HG02763 (cell line): ENCODE data around the gene RNF111.

Experiments used
- ATAC-seq: cut with Tn5 transposase; IDR thresholded peaks from one replicate; pipeline ENCODE4 v1.9.1; 2021; ENCODE audit warnings: mild to moderate bottlenecking, moderate library complexity; ENCODE audit not compliant: unreplicated experiment

RNF111 gene

GRCh38 chr15:58987491-58988005, at the start of gene RNF111:
RNF111 (plus strand) TSS chr15:58987663; CDS start chr15:59030823, 43,160 bp downstream.
- ATAC-seq = peak; percentile 75

- ATAC-seq = no peak
These were observed 40.3 kb upstream of the RNF111 start for GRCh38 chr15:58947179-58947578.

DNA sequence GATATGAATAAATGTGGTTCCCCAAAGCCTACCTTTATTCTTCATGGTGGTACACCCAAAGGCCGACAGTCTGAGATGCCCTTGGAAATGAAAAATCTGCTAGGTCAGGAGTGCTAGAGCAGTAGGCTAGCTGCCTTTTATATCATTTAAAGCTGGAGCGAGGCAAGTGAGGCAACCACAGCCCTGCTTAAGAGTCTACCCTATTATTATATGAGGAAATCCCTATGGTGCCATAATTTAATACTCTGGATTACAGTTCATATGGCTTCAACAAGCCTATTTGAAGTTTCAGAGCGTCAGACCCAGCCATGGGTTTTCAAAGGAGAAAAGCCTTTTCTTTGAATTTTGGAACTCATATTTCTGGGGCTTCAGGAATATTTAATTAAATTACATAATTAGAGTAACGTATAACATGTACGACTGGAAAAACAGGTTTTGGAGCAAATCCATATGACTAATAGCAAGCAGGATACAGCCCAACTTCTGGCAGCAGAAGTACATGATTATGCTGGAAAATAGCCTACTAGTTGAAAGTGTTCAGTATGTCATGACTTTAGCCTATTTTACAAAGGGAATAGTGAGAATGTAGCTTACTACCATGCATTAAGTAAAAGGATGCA, 36.0 kb upstream of the RNF111 start:
- ATAC-seq = no peak

DNA sequence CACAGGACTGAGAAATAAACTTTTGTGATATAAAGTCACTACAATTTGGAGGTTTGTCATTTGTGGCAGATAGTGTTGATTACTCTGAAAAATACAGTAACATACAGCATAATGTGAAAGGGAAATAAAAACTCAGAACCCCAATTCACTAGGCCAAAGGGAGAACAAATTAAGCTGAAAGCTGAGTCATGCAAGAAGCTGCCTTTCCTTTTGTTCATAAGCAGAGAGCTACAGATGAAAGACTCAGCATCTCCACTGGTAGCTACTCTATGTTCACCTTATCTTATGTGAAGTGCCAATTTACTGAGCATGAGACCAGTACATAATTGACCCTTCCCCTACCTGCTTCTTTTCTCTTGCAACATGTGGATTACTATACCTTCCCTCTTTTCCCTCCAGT, 34.7 kb upstream of the RNF111 start:
- ATAC-seq = no peak

GRCh38 chr15:58957101-58957973, 30.1 kb upstream of the RNF111 start:
- no peak for ATAC-seq

GRCh38 chr15:58958811-58959210, 28.7 kb upstream of the RNF111 start:
- no peak for ATAC-seq

DNA sequence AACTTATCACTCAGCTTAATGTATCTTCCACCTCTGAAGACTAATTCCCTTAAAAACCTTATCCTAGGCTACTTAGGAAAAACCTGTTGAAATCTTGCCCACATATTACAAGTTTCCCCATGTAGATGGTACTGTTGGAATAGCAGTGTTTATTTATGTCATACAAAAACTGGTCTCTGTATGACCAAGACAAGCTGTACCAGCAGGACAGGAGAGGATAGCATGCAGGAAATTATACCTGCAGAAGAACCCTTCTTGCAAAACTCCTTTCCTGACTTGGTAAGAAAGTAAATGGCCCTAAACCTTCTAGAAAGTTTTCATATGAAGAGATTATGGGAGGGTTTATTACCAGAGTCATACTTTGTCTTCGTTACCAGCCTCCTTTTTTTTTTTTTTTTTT, 25.3 kb upstream of the RNF111 start:
- no peak for ATAC-seq

- no peak for ATAC-seq
These were observed 24.5 kb upstream of the RNF111 start for GRCh38 chr15:58962662-58963565.

- no peak for ATAC-seq
These were observed 20.8 kb upstream of the RNF111 start for GRCh38 chr15:58966698-58967097.

- ATAC-seq = no peak
These were observed 20.0 kb upstream of the RNF111 start for GRCh38 chr15:58967479-58967878.

DNA sequence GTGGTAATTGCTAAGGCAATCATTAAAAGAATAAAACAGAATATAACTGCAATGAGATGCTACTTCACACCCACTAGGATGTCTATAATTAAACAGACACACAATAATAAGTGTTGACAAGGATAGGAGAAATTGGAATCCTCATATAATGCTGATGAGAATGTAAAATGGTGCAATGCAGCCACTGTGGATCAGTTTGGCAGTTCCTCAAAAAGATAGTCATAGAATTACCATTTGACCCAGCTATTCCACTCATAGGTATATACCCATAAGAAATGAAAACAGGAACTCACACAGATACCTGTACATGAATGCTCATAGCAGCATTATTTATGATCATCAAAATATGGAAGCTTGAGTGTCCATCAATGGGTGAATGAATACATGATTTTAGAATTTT, 9.6 kb upstream of the RNF111 start:
- ATAC-seq = no peak

GRCh38 chr15:58980351-58980939, 7.0 kb upstream of the RNF111 start:
- ATAC-seq = no peak

DNA sequence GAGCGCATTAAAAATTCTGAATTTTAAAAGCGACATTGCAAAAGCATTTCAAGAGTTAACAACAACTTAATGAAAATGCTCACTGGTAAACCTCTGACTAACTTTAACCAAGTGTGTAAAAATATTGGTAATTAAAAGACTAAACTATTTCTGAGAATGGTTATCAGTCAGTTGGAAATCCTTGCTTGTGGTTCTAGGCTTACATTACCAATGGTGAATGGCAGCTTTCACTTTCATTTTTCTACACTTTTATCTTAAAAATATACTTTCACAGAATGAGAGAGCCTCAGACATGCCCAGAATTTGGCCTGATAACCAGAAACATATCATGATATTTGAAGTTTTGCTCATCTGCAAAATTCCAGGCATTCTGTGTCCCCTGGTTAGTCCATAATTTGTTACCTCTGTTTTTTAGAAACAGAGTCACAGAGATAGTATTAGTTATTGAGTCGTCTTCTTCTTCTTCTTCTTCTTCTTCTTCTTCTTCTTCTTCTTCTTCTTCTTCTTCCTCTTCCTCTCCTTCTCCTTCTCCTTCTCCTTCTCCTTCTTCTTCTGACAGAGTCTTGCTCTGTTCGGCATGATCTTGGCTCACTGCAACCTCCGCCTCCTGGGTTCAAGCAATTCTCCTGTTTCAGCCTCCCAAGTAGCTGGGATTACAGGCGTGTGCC, 5.5 kb upstream of the RNF111 start:
- ATAC-seq = no peak

GRCh38 chr15:58983261-58983660, 4.2 kb upstream of the RNF111 start:
- ATAC-seq = no peak

DNA sequence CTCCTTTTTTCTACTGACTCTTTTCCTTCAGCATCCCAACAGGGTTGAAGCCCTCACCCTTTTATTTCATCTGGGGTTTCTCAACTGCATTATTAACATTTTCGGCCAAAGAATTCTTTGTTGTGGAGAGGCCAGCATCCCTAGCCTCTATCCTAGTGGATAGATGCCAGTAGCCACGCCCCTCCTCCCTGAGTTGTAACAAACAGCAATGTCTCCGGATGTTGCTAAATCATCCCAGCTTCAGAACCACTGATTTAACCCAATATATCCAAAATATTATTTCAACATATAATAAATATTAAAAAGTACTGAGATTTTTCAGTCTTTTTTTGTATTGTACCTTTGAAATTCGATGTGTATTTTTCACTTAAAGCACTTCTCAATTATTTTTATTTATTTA, 2.0 kb upstream of the RNF111 start:
- no peak for ATAC-seq

GRCh38 chr15:58987036-58987435, 427 bp upstream of the RNF111 start:
- ATAC-seq = no peak

GRCh38 chr15:58988006-58988785, 733 bp downstream of the RNF111 start:
- peak; percentile 49 for ATAC-seq

DNA sequence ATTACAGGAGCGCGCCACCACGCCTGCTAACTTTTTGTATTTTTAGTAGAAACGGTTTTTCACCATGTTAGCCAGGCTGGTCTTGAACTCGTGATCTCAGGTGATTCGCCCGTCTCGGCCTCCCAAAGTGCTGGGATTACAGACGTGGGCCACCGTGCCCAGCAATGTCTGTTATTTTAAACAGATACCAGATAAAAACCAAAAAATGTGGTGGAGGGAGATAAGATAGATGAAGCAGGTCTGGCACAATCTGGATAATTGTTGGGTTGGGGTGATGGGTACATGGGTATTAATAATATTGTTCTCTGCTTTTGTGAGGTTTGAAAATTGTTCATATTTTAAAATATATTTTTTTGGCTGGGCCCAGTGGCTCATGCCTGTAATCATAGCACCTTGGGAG, 4.7 kb downstream of the RNF111 start:
- ATAC-seq = no peak

GRCh38 chr15:58994906-58995453, 7.5 kb downstream of the RNF111 start:
- no peak for ATAC-seq
